Endothelial cell of umbilical vein (primary cell): ENCODE data around the gene DUSP22. TPM values are rescaled to one million over a fixed set of nuclear protein-coding genes. Genes with fewer than 3 reads are reported as not detected.

Experiments used
- BruUV-seq: library from RNA; stranded (reverse); fragments of 400-500 nt; replicated peaks from 2 replicates; lab custom pipeline; 2021; lab: Mats Ljungman, UMichigan
- CTCF ChIA-PET: fragments of 300-600, 350-600 bp; sonication (Branson Sonifier 250); formaldehyde crosslinking; loops from one replicate; lab custom pipeline; 2021; ENCODE audit warnings: antibody characterized with exemption, inconsistent platforms; lab: Charles Lee
- POLR2A ChIA-PET: fragments of 300-600, 350-600 bp; sonication (Branson Sonifier 250); formaldehyde crosslinking; loops from one replicate; lab custom pipeline; 2021; ENCODE audit warnings: antibody characterized with exemption, inconsistent platforms; lab: Charles Lee
- DNase-seq: peaks from one replicate; pipeline ENCODE4 v3.0.0-alpha.2; 2011; ENCODE audit warnings: low read depth, low spot score
- FAIRE-seq: peaks from 2 replicates; lab custom pipeline; 2011; peaks lifted over from hg19 to GRCh38; lab: Jason Lieb, UNC
- H2AFZ ChIP-seq: 2 replicates; pipeline ENCODE4 v1.6.0; 2012; ENCODE audit warnings: low read depth, low read length, control low read depth, inconsistent platforms
- H3K27ac ChIP-seq: 2 replicates; pipeline ENCODE4 v1.5.1; 2011; ENCODE audit warnings: low read depth, mild to moderate bottlenecking, control low read depth, low read length, moderate library complexity; ENCODE audit not compliant: insufficient read depth
- H3K27me3 ChIP-seq, 2 experiments: 2 replicates each; pipeline versions ENCODE4 v1.6.0 to v1.6.1; 2011; ENCODE audit warnings: low read length in 2 of 2, mixed read lengths in 1 of 2; ENCODE audit not compliant: control insufficient read depth in 2 of 2, insufficient read depth in 2 of 2
- H3K36me3 ChIP-seq, 2 experiments: 2 replicates in 1 of 2; 3 replicates in 1 of 2; pipeline ENCODE4 v1.5.1; 2011; ENCODE audit warnings: low read length in 2 of 2, mild to moderate bottlenecking in 1 of 2, moderate library complexity in 1 of 2; ENCODE audit not compliant: control insufficient read depth in 2 of 2, insufficient read depth in 2 of 2; ENCODE audit errors: extremely low read depth in 1 of 2
- H3K4me1 ChIP-seq: 3 replicates; pipeline ENCODE4 v1.5.1; 2011; ENCODE audit warnings: mild to moderate bottlenecking, low read length; ENCODE audit not compliant: control insufficient read depth, insufficient read depth; ENCODE audit errors: extremely low read depth
- H3K4me2 ChIP-seq: 2 replicates; pipeline ENCODE4 v1.6.1; 2011; ENCODE audit warnings: low read length, control low read depth, mixed read lengths; ENCODE audit not compliant: insufficient read depth
- H3K4me3 ChIP-seq, 3 experiments: fragments of 200-600 bp in 1 of 3; sonication (generic), shearing (Covaris generic) in 1 of 3; replicated peaks in 1 of 3; 2 replicates each; pipeline ENCODE4 v1.5.1; 2011 to 2016; ENCODE audit warnings: control low read depth in 3 of 3, low read length in 3 of 3, mild to moderate bottlenecking in 2 of 3, inconsistent platforms in 1 of 3, low read depth in 1 of 3, moderate library complexity in 1 of 3; ENCODE audit not compliant: insufficient read depth in 1 of 3
- H3K79me2 ChIP-seq: 2 replicates; pipeline ENCODE4 v1.6.0; 2012; ENCODE audit warnings: low read length, inconsistent platforms; ENCODE audit not compliant: control insufficient read depth, insufficient read depth
- H3K9ac ChIP-seq: replicated peaks from 2 replicates; pipeline ENCODE3; 2011; ENCODE audit warnings: low read length, control low read depth; ENCODE audit not compliant: insufficient read depth; ENCODE audit errors: extremely low read depth
- H3K9me1 ChIP-seq: replicated peaks from 3 replicates; pipeline ENCODE4 v1.6.0; 2011; ENCODE audit warnings: mild to moderate bottlenecking, low read length; ENCODE audit not compliant: control insufficient read depth, insufficient read depth; ENCODE audit errors: extremely low read depth
- H3K9me3 ChIP-seq: replicated peaks from 2 replicates; pipeline ENCODE4 v1.5.1; 2012; ENCODE audit warnings: low read length, inconsistent platforms; ENCODE audit not compliant: control insufficient read depth, insufficient read depth
- H4K20me1 ChIP-seq: replicated peaks from 2 replicates; pipeline ENCODE3; 2011; ENCODE audit warnings: mild to moderate bottlenecking, low read length; ENCODE audit not compliant: control insufficient read depth, insufficient read depth; ENCODE audit errors: extremely low read depth
- EZH2 ChIP-seq: IDR thresholded peaks from 2 replicates; pipeline ENCODE4 v1.6.1; 2012; ENCODE audit warnings: borderline replicate concordance, low read depth, mild to moderate bottlenecking, moderate library complexity, low read length, inconsistent platforms; ENCODE audit not compliant: severe bottlenecking
- FOS ChIP-seq: IDR thresholded peaks from 2 replicates; pipeline ENCODE4 v1.6.1; 2011; ENCODE audit warnings: mild to moderate bottlenecking, low read length, moderate library complexity, borderline replicate concordance; ENCODE audit not compliant: insufficient read depth
- GATA2 ChIP-seq: IDR thresholded peaks from 2 replicates; pipeline ENCODE4 v1.7.0; 2011; ENCODE audit warnings: low read depth, mild to moderate bottlenecking, moderate library complexity, mixed read lengths, low read length; ENCODE audit not compliant: insufficient read length, insufficient read depth
- JUN ChIP-seq: IDR thresholded peaks from 2 replicates; pipeline ENCODE4 v1.6.1; 2011; ENCODE audit warnings: borderline replicate concordance, low read depth; ENCODE audit not compliant: insufficient read length, insufficient read depth
- MYC ChIP-seq: IDR thresholded peaks from one replicate; pipeline ENCODE4 v1.6.1; 2011; ENCODE audit warnings: mild to moderate bottlenecking, low read depth, low read length
- POLR2A ChIP-seq: IDR thresholded peaks from 2 replicates; pipeline ENCODE4 v1.6.1; 2012; ENCODE audit warnings: low read depth, mild to moderate bottlenecking, control low read depth, low read length
- POLR2AphosphoS5 ChIP-seq: IDR thresholded peaks from 2 replicates; pipeline ENCODE4 v1.6.1; 2012; ENCODE audit warnings: low read depth, mild to moderate bottlenecking, control low read depth, low read length, moderate library complexity; ENCODE audit not compliant: insufficient read depth
- dilution Hi-C: fragments of 300-500 bp; cut with MboI; formaldehyde crosslinking; loops from one replicate; pipeline ENCODE4 v1.15.0; 2019; ENCODE audit warnings: low sequenced_read_pairs; ENCODE audit not compliant: extremely low pct_ligation_motif_present
- intact Hi-C: fragments of 100-400 bp; cut with micrococcal nuclease; formaldehyde crosslinking; loops from one replicate; pipeline ENCODE4 v1.10.0; 2022
- polyA plus RNA-seq, 4 experiments: library from polyadenylated mRNA; depleted of rRNA in 3 of 4; stranded (reverse) in 3 of 4; unstranded in 1 of 4; fragments of >200 nt; gene quantifications; 2 replicates each; pipeline versions ENCODE4 v1.2.1 to v1.2.3, GENCODE V29; 2011 to 2012; ENCODE audit warnings: missing spikeins in 1 of 4
- total RNA-seq: library from RNA; stranded (reverse); gene quantifications from 2 replicates; pipeline ENCODE4 v1.2.3, GENCODE V29; 2021
- TF ChIP-seq, protein P1 (sequence below), 2 donors: IDR thresholded peaks; 1 replicate in 1 of 2; 2 replicates in 1 of 2; pipeline ENCODE4 v1.5.1; 2011; ENCODE audit warnings: low read length in 2 of 2, mild to moderate bottlenecking in 2 of 2, moderate library complexity in 2 of 2, control low read depth in 1 of 2, inconsistent platforms in 1 of 2, low read depth in 1 of 2; ENCODE audit not compliant: insufficient read depth in 1 of 2; ENCODE audit errors: extremely low read depth in 1 of 2
- TF ChIP-seq, protein P2 (sequence below): IDR thresholded peaks from 2 replicates; pipeline ENCODE4 v1.6.1; 2011; ENCODE audit not compliant: insufficient read depth, insufficient read length

Gene DUSP22
- total and polyA plus RNA-seq, 2 donors (not counting 3 experiments of a cell fraction or from before 2014, with no cell fraction given) = 23.2 to 33.9 TPM

GRCh38 chr6:256169-256568 lies 36.1 kb upstream of the DUSP22 start:
- ChIA-PET POLR2A (no interaction called here), CTCF (no interaction called here)
- Histone ChIP-seq H3K27me3 (no peaks in the 10 kb centered on the region), H3K4me2 (no peak overlapping the region), H3K79me2 (no peaks in the 10 kb centered on the region), H3K9ac (no peak overlapping the region), H3K4me1 (no peaks in the 10 kb centered on the region), H3K4me3 (no peak overlapping the region), H3K36me3 (no peaks in the 10 kb centered on the region), H3K9me1 (no peaks in the 10 kb centered on the region), H3K9me3 (no peaks in the 10 kb centered on the region), H4K20me1 (no peaks in the 10 kb centered on the region), H2AFZ (no peak overlapping the region), H3K27ac (no peak overlapping the region)
- BruUV-seq = no TSS peak
- FAIRE-seq = no peak
- no peak for DNase-seq
- intact Hi-C loops = no loop called here
- dilution Hi-C loops = no loop called here
- TF ChIP-seq, protein P1, sequence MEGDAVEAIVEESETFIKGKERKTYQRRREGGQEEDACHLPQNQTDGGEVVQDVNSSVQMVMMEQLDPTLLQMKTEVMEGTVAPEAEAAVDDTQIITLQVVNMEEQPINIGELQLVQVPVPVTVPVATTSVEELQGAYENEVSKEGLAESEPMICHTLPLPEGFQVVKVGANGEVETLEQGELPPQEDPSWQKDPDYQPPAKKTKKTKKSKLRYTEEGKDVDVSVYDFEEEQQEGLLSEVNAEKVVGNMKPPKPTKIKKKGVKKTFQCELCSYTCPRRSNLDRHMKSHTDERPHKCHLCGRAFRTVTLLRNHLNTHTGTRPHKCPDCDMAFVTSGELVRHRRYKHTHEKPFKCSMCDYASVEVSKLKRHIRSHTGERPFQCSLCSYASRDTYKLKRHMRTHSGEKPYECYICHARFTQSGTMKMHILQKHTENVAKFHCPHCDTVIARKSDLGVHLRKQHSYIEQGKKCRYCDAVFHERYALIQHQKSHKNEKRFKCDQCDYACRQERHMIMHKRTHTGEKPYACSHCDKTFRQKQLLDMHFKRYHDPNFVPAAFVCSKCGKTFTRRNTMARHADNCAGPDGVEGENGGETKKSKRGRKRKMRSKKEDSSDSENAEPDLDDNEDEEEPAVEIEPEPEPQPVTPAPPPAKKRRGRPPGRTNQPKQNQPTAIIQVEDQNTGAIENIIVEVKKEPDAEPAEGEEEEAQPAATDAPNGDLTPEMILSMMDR (IDR thresholded peaks at IDR 0.05; ENCODE audit: extremely low read depth in 1 of 2, insufficient read depth in 1 of 2, low read depth in 1 of 2, low read length in 2 of 2) = no peak
- TF ChIP-seq POLR2AphosphoS5 (no peak), FOS (no peak), MYC (no peak), EZH2 (no peak), JUN (no peak), POLR2A (no peak), GATA2 (no peak)
- TF ChIP-seq, protein P2, sequence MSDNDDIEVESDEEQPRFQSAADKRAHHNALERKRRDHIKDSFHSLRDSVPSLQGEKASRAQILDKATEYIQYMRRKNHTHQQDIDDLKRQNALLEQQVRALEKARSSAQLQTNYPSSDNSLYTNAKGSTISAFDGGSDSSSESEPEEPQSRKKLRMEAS = no peak
